Naive thymus-derived CD4-positive, alpha-beta T cell (primary cell): Measurements from ENCODE around the gene ST6GALNAC3. TPM values are rescaled to one million over a fixed set of nuclear protein-coding genes. Genes with fewer than 3 reads are reported as not detected.

ENCODE experiments used
- ATAC-seq: fragments of 150-1000 bp; cut with Tn5 transposase; 2 replicates; pipeline ENCODE4 v1.10.0; 2021; ENCODE audit warnings: mild to moderate bottlenecking, moderate library complexity
- CTCF ChIA-PET: fragments of 350-600 bp; sonication (Branson Sonifier 250); formaldehyde crosslinking; loops from one replicate; lab custom pipeline; 2021; ENCODE audit warnings: antibody characterized with exemption; lab: Charles Lee
- POLR2A ChIA-PET: fragments of 350-600 bp; sonication (Branson Sonifier 250); formaldehyde crosslinking; loops from one replicate; lab custom pipeline; 2021; ENCODE audit warnings: antibody characterized with exemption, inconsistent platforms; lab: Charles Lee
- DNase-seq, 9 donors: peaks; one replicate each; pipeline versions ENCODE4 v3.0.0 to v3.0.0-alpha.2; 2020 to 2022; ENCODE audit warnings: mixed read lengths in 1 of 9
- H3K27ac ChIP-seq: one replicate; pipeline ENCODE4 v1.7.0; 2013; ENCODE audit warnings: mild to moderate bottlenecking, low read depth, low read length, moderate library complexity
- H3K27me3 ChIP-seq, 2 donors: one replicate each; pipeline ENCODE4 v1.7.0; 2013; ENCODE audit warnings: low read length in 2 of 2, mild to moderate bottlenecking in 2 of 2, moderate library complexity in 2 of 2; ENCODE audit not compliant: control insufficient read depth in 2 of 2, insufficient read depth in 2 of 2
- H3K36me3 ChIP-seq, 3 experiments: 1 replicate in 2 of 3; 2 replicates in 1 of 3; pipeline ENCODE4 v1.7.0; 2013; ENCODE audit warnings: low read length in 3 of 3, mild to moderate bottlenecking in 3 of 3, moderate library complexity in 1 of 3; ENCODE audit not compliant: insufficient read depth in 3 of 3, control insufficient read depth in 2 of 3
- H3K4me1 ChIP-seq, 2 donors: one replicate each; pipeline ENCODE4 v1.7.0; 2013; ENCODE audit warnings: low read length in 2 of 2, mild to moderate bottlenecking in 2 of 2, moderate library complexity in 1 of 2; ENCODE audit not compliant: control insufficient read depth in 2 of 2, insufficient read depth in 2 of 2
- H3K4me3 ChIP-seq: 2 replicates; pipeline ENCODE4 v1.7.0; 2013; ENCODE audit warnings: mild to moderate bottlenecking, low read length
- H3K9me3 ChIP-seq, 3 experiments: 1 replicate in 2 of 3; 2 replicates in 1 of 3; pipeline ENCODE4 v1.7.0; 2013; ENCODE audit warnings: low read length in 3 of 3; ENCODE audit not compliant: control insufficient read depth in 2 of 3
- H3K27ac Mint-ChIP-seq, 9 donors: one replicate each; pipeline ENCODE4 v1.8.0; 2020 to 2022; ENCODE audit warnings: mixed read lengths in 9 of 9, mild to moderate bottlenecking in 8 of 9, moderate library complexity in 5 of 9, inconsistent platforms in 2 of 9
- H3K27me3 Mint-ChIP-seq, 5 donors: one replicate each; pipeline ENCODE4 v1.8.0; 2021 to 2022; ENCODE audit warnings: mixed read lengths in 5 of 5, mild to moderate bottlenecking in 1 of 5
- H3K36me3 Mint-ChIP-seq, 5 donors: one replicate each; pipeline ENCODE4 v1.8.0; 2020 to 2022; ENCODE audit warnings: mixed read lengths in 5 of 5, mild to moderate bottlenecking in 3 of 5, inconsistent platforms in 1 of 5
- H3K4me1 Mint-ChIP-seq, 7 donors: one replicate each; pipeline ENCODE4 v1.8.0; 2020 to 2022; ENCODE audit warnings: mixed read lengths in 7 of 7, mild to moderate bottlenecking in 3 of 7, inconsistent platforms in 1 of 7
- H3K4me3 Mint-ChIP-seq, 10 donors: one replicate each; pipeline ENCODE4 v1.8.0; 2020 to 2022; ENCODE audit warnings: mild to moderate bottlenecking in 10 of 10, mixed read lengths in 10 of 10, moderate library complexity in 6 of 10, inconsistent platforms in 2 of 10
- H3K9me3 Mint-ChIP-seq, 11 donors: one replicate each; pipeline ENCODE4 v1.8.0; 2020 to 2022; ENCODE audit warnings: mixed read lengths in 11 of 11, mild to moderate bottlenecking in 4 of 11, inconsistent platforms in 1 of 11, moderate library complexity in 1 of 11
- intact Hi-C, 2 donors: fragments of 100-400 bp; cut with micrococcal nuclease; formaldehyde crosslinking; loops; one replicate each; pipeline ENCODE4 v1.15.1; 2023
- polyA plus RNA-seq, 2 donors: library from polyadenylated mRNA; unstranded; fragments of 300-500 nt; fragmentation: Illumina TruSeq; gene quantifications; one replicate each; pipeline ENCODE4 v1.2.3, GENCODE V29; 2021
- total RNA-seq, 6 experiments: library from RNA in 5 of 6; stranded (reverse) in 5 of 6; gene quantifications; 1 replicate in 5 of 6; 2 replicates in 1 of 6; pipeline ENCODE4 v1.2.3 and lab custom pipeline; 2021 to 2026

ST6GALNAC3 gene
- total and polyA plus RNA-seq, 7 experiments from 2014 or later = 0.17 to 4.8 (median 2.1) TPM; not detected in 1

DNA sequence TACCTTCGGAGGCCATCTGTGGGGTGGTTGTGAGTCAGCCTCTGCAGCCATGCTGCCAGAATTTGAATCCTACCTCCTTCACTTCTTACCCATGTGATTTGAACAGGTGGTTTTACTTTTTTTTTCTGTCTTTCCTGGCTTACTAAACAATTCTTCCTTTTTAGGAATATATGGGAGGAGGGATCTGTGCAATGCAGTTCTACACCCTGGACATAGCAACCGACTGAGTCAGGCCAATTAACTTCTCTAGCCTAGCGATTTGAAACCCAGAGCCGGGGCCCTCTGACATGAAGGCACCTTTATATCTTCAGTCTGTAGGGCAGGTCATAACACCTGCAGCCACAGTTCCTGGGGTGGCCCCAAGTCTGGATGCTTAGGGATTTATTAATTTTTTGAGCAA lies 83.6 kb downstream of the ST6GALNAC3 start:
- H3K36me3 Mint-ChIP-seq = no peaks in the 10 kb centered on the region

DNA sequence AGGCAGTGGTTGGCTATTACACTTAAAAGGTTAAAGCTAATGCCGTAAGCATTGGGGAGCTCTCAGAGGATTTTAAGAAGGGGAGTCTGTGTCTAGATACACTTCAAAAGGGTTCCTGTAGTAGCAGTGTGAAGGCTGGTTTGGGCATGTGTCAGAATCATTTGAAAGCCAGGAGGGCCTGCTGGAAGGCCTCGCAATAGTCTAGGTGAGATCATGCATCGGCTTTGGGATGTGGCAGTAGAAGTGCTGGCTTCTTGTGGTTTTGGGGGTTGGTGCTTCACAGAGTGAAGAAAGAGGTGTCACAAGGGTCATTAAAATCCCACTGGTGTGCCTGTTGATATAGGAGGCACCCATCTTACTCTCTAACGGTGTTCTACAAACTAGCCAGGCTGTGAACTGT lies 85.7 kb downstream of the ST6GALNAC3 start:
- Mint-ChIP-seq H3K4me3 (no peak overlapping the region), H3K4me1 (peaks cover 0 to 16% (median under 1%) of the 10 kb centered on the region in 7 donors), H3K27ac (peak overlapping the region in 3 of 9 donors; percentile 2 to 62 (median 35)), H3K27me3 (no peaks in the 10 kb centered on the region), H3K36me3 (no peaks in the 10 kb centered on the region), H3K9me3 (no peaks in the 10 kb centered on the region)
- Histone ChIP-seq H3K9me3 (no peaks in the 10 kb centered on the region), H3K4me3 (no peak overlapping the region), H3K27me3 (no peaks in the 10 kb centered on the region), H3K4me1 (no peaks in the 10 kb centered on the region), H3K36me3 (no peaks in the 10 kb centered on the region), H3K27ac (no peak overlapping the region)
- DNase-seq (no peak), ATAC-seq (no peak)
- intact Hi-C loops = no loop called here
- ChIA-PET CTCF (no interaction called here), POLR2A (no interaction called here)

More for the DNA sequence above, 83.6 kb downstream of the ST6GALNAC3 start:
- no peaks in the 10 kb centered on the region for H3K27me3 Mint-ChIP-seq
- H3K9me3 Mint-ChIP-seq = no peaks in the 10 kb centered on the region
- intact Hi-C loops = loop anchor here (10.0 kb wide), 5 partner anchors 347 to 707 kb away; partner anchors contain the start of gene ST6GALNAC5 (in 1 of the 2)
- no peaks in the 10 kb centered on the region for H3K9me3 ChIP-seq
- no peak overlapping the region for H3K4me3 ChIP-seq
- DNase-seq (no peak), ATAC-seq (no peak)
- no peak overlapping the region for H3K27ac Mint-ChIP-seq
- H3K27ac ChIP-seq = no peak overlapping the region
- CTCF ChIA-PET = interaction anchor here (0.7 kb wide), 1 partner anchor 142 kb away, joined by 3 read pairs; no protein-coding TSS in a partner anchor
- H3K4me1 ChIP-seq = peaks cover 0 to 3% of the 10 kb centered on the region in 2 donors
- POLR2A ChIA-PET = no interaction called here
- peaks cover 7 to 25% (median 10%) of the 10 kb centered on the region in 7 donors for H3K4me1 Mint-ChIP-seq
- no peaks in the 10 kb centered on the region for H3K36me3 ChIP-seq
- no peak overlapping the region for H3K4me3 Mint-ChIP-seq
- no peaks in the 10 kb centered on the region for H3K27me3 ChIP-seq

DNA sequence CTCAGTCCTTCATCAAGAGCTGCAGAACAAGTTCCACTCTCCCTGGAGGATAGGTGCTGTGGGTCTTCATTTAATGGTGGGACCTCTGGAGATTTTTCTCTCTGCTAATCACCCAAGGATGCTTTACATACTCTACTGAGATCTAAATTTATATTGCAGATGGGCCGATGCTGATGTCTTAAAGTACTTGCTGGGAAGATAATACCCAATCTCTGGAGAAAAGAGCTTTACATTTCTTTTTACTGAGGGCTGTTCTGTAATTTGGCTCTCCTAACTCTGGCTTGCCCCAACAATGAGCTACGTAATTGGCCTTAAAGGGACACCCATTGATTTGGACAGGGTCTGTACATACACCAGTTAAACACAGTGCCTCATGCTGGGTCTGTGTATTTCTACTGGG lies 86.9 kb downstream of the ST6GALNAC3 start:
- Histone ChIP-seq H3K27ac (no peak overlapping the region), H3K4me3 (no peak overlapping the region), H3K9me3 (no peaks in the 10 kb centered on the region), H3K27me3 (no peaks in the 10 kb centered on the region), H3K4me1 (no peaks in the 10 kb centered on the region), H3K36me3 (no peaks in the 10 kb centered on the region)
- Mint-ChIP-seq H3K27ac (peak overlapping the region in 1 of 9 donors; percentile 9), H3K27me3 (no peaks in the 10 kb centered on the region), H3K4me1 (peaks cover 0 to 10% (median 0%) of the 10 kb centered on the region in 7 donors), H3K4me3 (no peak overlapping the region), H3K36me3 (peaks cover 0 to 4% (median 0%) of the 10 kb centered on the region in 5 donors), H3K9me3 (peaks cover 0 to 5% (median 0%) of the 10 kb centered on the region in 11 donors)
- ChIA-PET CTCF (no interaction called here), POLR2A (no interaction called here)
- ATAC-seq (no peak), DNase-seq (no peak)
- intact Hi-C loops = no loop called here

DNA sequence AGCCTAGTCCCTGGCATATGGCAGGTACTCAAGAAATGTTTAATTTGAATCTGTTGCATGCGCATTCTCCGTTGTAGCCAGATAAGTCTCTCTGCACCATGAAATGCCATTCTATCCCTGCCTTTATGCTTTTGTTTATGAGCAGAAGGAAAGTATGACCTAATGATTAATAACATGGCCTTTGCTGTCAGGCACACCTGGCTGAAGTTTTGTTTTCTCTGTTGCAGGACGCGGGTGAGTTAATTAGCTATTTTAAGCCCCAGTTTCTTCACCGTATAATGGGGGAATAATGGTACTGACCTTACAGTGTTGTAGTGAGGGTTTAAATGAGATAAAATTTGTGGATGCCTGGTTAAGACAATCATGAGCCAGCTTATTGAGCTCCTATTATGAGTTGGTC lies 87.7 kb downstream of the ST6GALNAC3 start:
- Histone ChIP-seq H3K4me3 (no peak overlapping the region), H3K27me3 (no peaks in the 10 kb centered on the region), H3K36me3 (no peaks in the 10 kb centered on the region), H3K27ac (no peak overlapping the region), H3K9me3 (no peaks in the 10 kb centered on the region), H3K4me1 (no peaks in the 10 kb centered on the region)
- no peak for DNase-seq
- peaks cover 0 to 11% (median under 1%) of the 10 kb centered on the region in 5 donors for H3K36me3 Mint-ChIP-seq
- H3K27me3 Mint-ChIP-seq = no peaks in the 10 kb centered on the region
- H3K9me3 Mint-ChIP-seq = peaks cover 0 to 9% (median 4%) of the 10 kb centered on the region in 11 donors
- H3K4me1 Mint-ChIP-seq = peaks cover 0 to 11% (median 0%) of the 10 kb centered on the region in 7 donors
- ChIA-PET CTCF (no interaction called here), POLR2A (interaction anchor here (0.5 kb wide), 1 partner anchor 24 kb away, joined by 3 read pairs; no protein-coding TSS in a partner anchor)
- H3K4me3 Mint-ChIP-seq = no peak overlapping the region
- no peak overlapping the region for H3K27ac Mint-ChIP-seq
- intact Hi-C loops = no loop called here
- ATAC-seq = no peak

DNA sequence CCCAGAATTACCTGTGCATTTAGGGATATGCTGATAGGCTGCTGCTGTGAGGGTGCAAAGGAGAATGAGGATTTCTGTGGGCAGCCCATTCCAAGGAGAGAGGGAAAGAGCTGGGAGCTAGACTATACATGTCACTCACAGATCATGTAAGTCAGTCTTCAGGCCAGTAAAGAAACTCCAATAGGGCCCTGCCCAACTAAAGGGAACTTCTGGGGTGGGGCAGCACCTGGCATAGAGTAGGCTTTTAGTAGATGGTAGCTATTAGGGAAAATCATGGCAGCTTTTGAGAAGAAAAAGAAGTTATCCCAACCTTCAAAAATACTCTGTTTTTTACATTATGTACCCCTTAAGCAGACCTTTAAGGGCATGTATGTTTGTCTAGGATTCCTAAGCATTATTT lies 89.6 kb downstream of the ST6GALNAC3 start:
- peaks cover 5 to 19% (median 6%) of the 10 kb centered on the region in 5 donors for H3K36me3 Mint-ChIP-seq

DNA sequence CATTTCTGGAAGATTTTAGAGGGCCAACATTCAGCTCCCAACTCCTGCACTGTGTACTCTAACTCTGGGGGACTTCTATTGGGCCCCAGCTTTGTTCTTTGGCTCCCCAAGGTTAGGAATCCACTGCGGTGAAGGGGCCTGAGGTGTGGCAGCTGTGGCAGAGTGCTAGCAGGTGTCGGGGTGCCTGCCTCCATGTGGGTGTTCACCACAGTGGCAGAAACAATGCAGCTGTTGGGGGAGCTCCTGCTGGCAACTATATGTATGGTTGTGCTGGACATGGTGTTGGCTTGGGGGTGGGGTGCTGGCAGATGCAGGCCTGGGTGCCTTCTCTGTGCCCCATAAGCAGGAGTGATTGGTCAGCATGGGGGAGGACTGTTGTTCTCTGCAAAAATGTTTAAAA lies 95.5 kb downstream of the ST6GALNAC3 start:
- CTCF ChIA-PET = interaction anchor here (0.6 to 1.3 kb wide), 3 partner anchors 15 to 59 kb away, joined by 3 to 9 read pairs (median 3); no protein-coding TSS in a partner anchor
- peaks cover 6 to 19% (median 7%) of the 10 kb centered on the region in 5 donors for H3K36me3 Mint-ChIP-seq
- peaks cover 0 to 28% (median 14%) of the 10 kb centered on the region in 7 donors for H3K4me1 Mint-ChIP-seq

More for the DNA sequence above, 89.6 kb downstream of the ST6GALNAC3 start:
- H3K9me3 ChIP-seq = no peaks in the 10 kb centered on the region
- H3K27ac ChIP-seq = no peak overlapping the region
- H3K36me3 ChIP-seq = no peaks in the 10 kb centered on the region
- H3K27me3 ChIP-seq = no peaks in the 10 kb centered on the region
- Mint-ChIP-seq H3K27me3 (no peaks in the 10 kb centered on the region), H3K9me3 (peaks cover 0 to 24% (median 13%) of the 10 kb centered on the region in 11 donors), H3K4me3 (no peak overlapping the region), H3K27ac (no peak overlapping the region), H3K4me1 (peaks cover 0 to 13% (median 0%) of the 10 kb centered on the region in 7 donors)
- ChIA-PET POLR2A (interaction anchor here (0.6 kb wide), 1 partner anchor 92 kb away, joined by 3 read pairs; no protein-coding TSS in a partner anchor), CTCF (interaction anchor here (1.3 kb wide), 1 partner anchor 9 kb away, joined by 5 read pairs; no protein-coding TSS in a partner anchor)
- intact Hi-C loops = no loop called here
- DNase-seq (no peak), ATAC-seq (no peak)
- H3K4me3 ChIP-seq = no peak overlapping the region
- H3K4me1 ChIP-seq = no peaks in the 10 kb centered on the region

More for the DNA sequence above, 95.5 kb downstream of the ST6GALNAC3 start:
- Histone ChIP-seq H3K9me3 (no peaks in the 10 kb centered on the region), H3K4me3 (no peak overlapping the region), H3K36me3 (no peaks in the 10 kb centered on the region), H3K27ac (no peak overlapping the region), H3K4me1 (peaks cover 0 to 6% of the 10 kb centered on the region in 2 donors), H3K27me3 (no peaks in the 10 kb centered on the region)
- ATAC-seq (no peak), DNase-seq (no peak)
- Mint-ChIP-seq H3K9me3 (peaks cover 0 to 39% (median 16%) of the 10 kb centered on the region in 11 donors), H3K27me3 (peaks cover 0 to 8% (median 0%) of the 10 kb centered on the region in 5 donors), H3K4me3 (peak overlapping the region in 5 of 10 donors; percentile 36 to 65 (median 52)), H3K27ac (peak overlapping the region in 3 of 9 donors; percentile 63 to 79 (median 78))
- POLR2A ChIA-PET = no interaction called here
- intact Hi-C loops = no loop called here
